ENCODE measurements around the gene ACTA1. TPM values are rescaled to one million over a fixed set of nuclear protein-coding genes. Genes with fewer than 3 reads are reported as not detected.

ACTA1 gene
- total and polyA plus RNA-seq, 2 donors (not counting 3 experiments of a cell fraction or from before 2014, with no cell fraction given) = 0.22 to 0.33 TPM

GRCh38 chr1:229406798-229407197, 27.1 kb downstream of the ACTA1 start:
- Histone ChIP-seq H3K27me3 (ENCODE audit: control insufficient read depth in 2 of 2, insufficient read depth in 2 of 2, low read length in 2 of 2) (peaks cover 36% of the 10 kb centered on the region in 2 experiments), H3K79me2 (ENCODE audit: control insufficient read depth, insufficient read depth, low read length) (no peaks in the 10 kb centered on the region), H3K4me2 (ENCODE audit: insufficient read depth, low read length) (no peak overlapping the region), H2AFZ (ENCODE audit: low read depth, low read length) (no peak overlapping the region), H4K20me1 (replicated peaks; ENCODE audit: control insufficient read depth, extremely low read depth, insufficient read depth, low read length) (no peaks in the 10 kb centered on the region), H3K9ac (replicated peaks; ENCODE audit: extremely low read depth, insufficient read depth, low read length) (no peak overlapping the region), H3K9me1 (replicated peaks; ENCODE audit: control insufficient read depth, extremely low read depth, insufficient read depth, low read length) (no peaks in the 10 kb centered on the region), H3K4me1 (ENCODE audit: control insufficient read depth, extremely low read depth, insufficient read depth, low read length) (no peaks in the 10 kb centered on the region), H3K27ac (ENCODE audit: insufficient read depth, low read depth, low read length) (no peak overlapping the region), H3K4me3 (replicated peaks in 1 of 3; ENCODE audit: insufficient read depth in 1 of 3, low read depth in 1 of 3, low read length in 3 of 3) (no peak overlapping the region), H3K9me3 (replicated peaks; ENCODE audit: control insufficient read depth, insufficient read depth, low read length) (no peaks in the 10 kb centered on the region), H3K36me3 (ENCODE audit: control insufficient read depth in 2 of 2, extremely low read depth in 1 of 2, insufficient read depth in 2 of 2, low read length in 2 of 2) (no peaks in the 10 kb centered on the region)
- ChIA-PET POLR2A (no interaction called here), CTCF (interaction anchor here (1.0 kb wide), 1 partner anchor 9 kb away, joined by 3 read pairs; no protein-coding TSS in a partner anchor)
- intact Hi-C loops (cut with micrococcal nuclease) = no loop called here
- BruUV-seq (replicated peaks) = no TSS peak
- dilution Hi-C loops (cut with MboI; ENCODE audit: extremely low pct_ligation_motif_present, low sequenced_read_pairs) = no loop called here
- FAIRE-seq (no peak), DNase-seq (ENCODE audit: low read depth, low spot score) (no peak)
- TF ChIP-seq JUN (IDR thresholded peaks at IDR 0.05; ENCODE audit: borderline replicate concordance, insufficient read depth, insufficient read length, low read depth) = no peak
- TF ChIP-seq FOS (IDR thresholded peaks at IDR 0.05; ENCODE audit: borderline replicate concordance, insufficient read depth, low read length) = no peak
- no peak for TF ChIP-seq EZH2 (IDR thresholded peaks at IDR 0.05; ENCODE audit: borderline replicate concordance, low read depth, low read length, severe bottlenecking)
- TF ChIP-seq GATA2 (IDR thresholded peaks at IDR 0.05; ENCODE audit: insufficient read depth, insufficient read length, low read depth, low read length) = no peak
- TF ChIP-seq POLR2AphosphoS5 (IDR thresholded peaks at IDR 0.05; ENCODE audit: insufficient read depth, low read depth, low read length) = no peak

GRCh38 chr1:229403573-229403972, 30.3 kb downstream of the ACTA1 start:
- no peaks in the 10 kb centered on the region for H3K36me3 ChIP-seq (ENCODE audit: control insufficient read depth in 2 of 2, extremely low read depth in 1 of 2, insufficient read depth in 2 of 2, low read length in 2 of 2)
- no peak overlapping the region for H3K4me3 ChIP-seq (replicated peaks in 1 of 3; ENCODE audit: insufficient read depth in 1 of 3, low read depth in 1 of 3, low read length in 3 of 3)
- ChIA-PET POLR2A (no interaction called here), CTCF (interaction anchor here (0.8 kb wide), 1 partner anchor 17 kb away, joined by 4 read pairs; no protein-coding TSS in a partner anchor)
- no peaks in the 10 kb centered on the region for H3K4me1 ChIP-seq (ENCODE audit: control insufficient read depth, extremely low read depth, insufficient read depth, low read length)
- no TSS peak for BruUV-seq (replicated peaks)
- H3K27me3 ChIP-seq (ENCODE audit: control insufficient read depth in 2 of 2, insufficient read depth in 2 of 2, low read length in 2 of 2) = peaks cover 21 to 22% of the 10 kb centered on the region in 2 experiments
- no peaks in the 10 kb centered on the region for H3K9me1 ChIP-seq (replicated peaks; ENCODE audit: control insufficient read depth, extremely low read depth, insufficient read depth, low read length)
- no peaks in the 10 kb centered on the region for H4K20me1 ChIP-seq (replicated peaks; ENCODE audit: control insufficient read depth, extremely low read depth, insufficient read depth, low read length)
- H3K4me2 ChIP-seq (ENCODE audit: insufficient read depth, low read length) = no peak overlapping the region
- no peak overlapping the region for H3K27ac ChIP-seq (ENCODE audit: insufficient read depth, low read depth, low read length)
- dilution Hi-C loops (cut with MboI; ENCODE audit: extremely low pct_ligation_motif_present, low sequenced_read_pairs) (no loop called here), intact Hi-C loops (cut with micrococcal nuclease) (no loop called here)
- H3K79me2 ChIP-seq (ENCODE audit: control insufficient read depth, insufficient read depth, low read length) = no peaks in the 10 kb centered on the region
- TF ChIP-seq GATA2 (IDR thresholded peaks at IDR 0.05; ENCODE audit: insufficient read depth, insufficient read length, low read depth, low read length) (no peak), CTCF (IDR thresholded peaks at IDR 0.05; ENCODE audit: extremely low read depth in 1 of 2, insufficient read depth in 1 of 2, low read depth in 1 of 2, low read length in 2 of 2) (no peak), POLR2AphosphoS5 (IDR thresholded peaks at IDR 0.05; ENCODE audit: insufficient read depth, low read depth, low read length) (no peak), FOS (IDR thresholded peaks at IDR 0.05; ENCODE audit: borderline replicate concordance, insufficient read depth, low read length) (no peak), EZH2 (IDR thresholded peaks at IDR 0.05; ENCODE audit: borderline replicate concordance, low read depth, low read length, severe bottlenecking) (no peak), POLR2A (IDR thresholded peaks at IDR 0.05; ENCODE audit: low read depth, low read length) (no peak), MYC (IDR thresholded peaks at IDR 0.05; ENCODE audit: low read depth, low read length) (no peak), MAX (IDR thresholded peaks at IDR 0.05; ENCODE audit: insufficient read depth, insufficient read length) (no peak), JUN (IDR thresholded peaks at IDR 0.05; ENCODE audit: borderline replicate concordance, insufficient read depth, insufficient read length, low read depth) (no peak)
- H3K9me3 ChIP-seq (replicated peaks; ENCODE audit: control insufficient read depth, insufficient read depth, low read length) = no peaks in the 10 kb centered on the region
- DNase-seq (ENCODE audit: low read depth, low spot score) (no peak), FAIRE-seq (no peak)
- no peak overlapping the region for H3K9ac ChIP-seq (replicated peaks; ENCODE audit: extremely low read depth, insufficient read depth, low read length)
- no peak overlapping the region for H2AFZ ChIP-seq (ENCODE audit: low read depth, low read length)
